Measurements from ENCODE around the gene REPIN1. TPM values are rescaled to one million over a fixed set of nuclear protein-coding genes. Genes with fewer than 3 reads are reported as not detected.

Gene REPIN1
- polyA plus RNA-seq (2013, experiment 1 of 2; ENCODE audit: insufficient read length), result 58.7 TPM
- polyA plus RNA-seq (2013, experiment 2 of 2; ENCODE audit: insufficient read length), result 38.5 TPM

- DNase-seq, result peak; percentile 89
Observed at GRCh38 chr7:150368096-150368883, at the start of gene REPIN1. TSS of gene REPIN1 (plus strand) at chr7:150368822. CDS start at chr7:150369712, 890 bp downstream.

DNA sequence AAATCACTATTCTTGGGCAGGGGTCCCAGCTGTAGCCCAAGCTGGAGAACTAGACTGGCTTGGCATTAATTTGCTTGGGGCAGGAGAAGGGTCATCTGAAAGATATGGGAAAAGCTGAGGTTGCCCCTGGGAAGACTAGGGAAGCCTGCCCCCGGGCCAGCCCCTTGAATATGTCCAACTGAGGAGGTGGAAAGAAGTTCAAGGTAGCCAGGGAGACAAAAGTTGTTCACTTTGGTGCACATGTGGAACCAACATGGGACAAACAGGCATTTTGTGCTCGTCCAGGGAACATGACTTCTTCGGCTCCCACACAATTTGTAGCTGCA, 46.9 kb upstream of the REPIN1 start:
- no peak for DNase-seq

- DNase-seq, result no peak
Observed at GRCh38 chr7:150322114-150322832, 46.3 kb upstream of the REPIN1 start.

GRCh38 chr7:150322833-150323681, 45.6 kb upstream of the REPIN1 start, which contains the start of the genes ACTR3C and LRRC61:
TSS of gene ACTR3C (minus strand) at chr7:150323545. CDS start at chr7:150295296, 28,249 bp downstream.
TSS of gene LRRC61 (plus strand) at chr7:150323355. CDS start at chr7:150336862, 13,507 bp downstream.
- peak; percentile 7 for DNase-seq

- DNase-seq, result no peak
Observed at GRCh38 chr7:150323682-150324372, 44.8 kb upstream of the REPIN1 start.

DNA sequence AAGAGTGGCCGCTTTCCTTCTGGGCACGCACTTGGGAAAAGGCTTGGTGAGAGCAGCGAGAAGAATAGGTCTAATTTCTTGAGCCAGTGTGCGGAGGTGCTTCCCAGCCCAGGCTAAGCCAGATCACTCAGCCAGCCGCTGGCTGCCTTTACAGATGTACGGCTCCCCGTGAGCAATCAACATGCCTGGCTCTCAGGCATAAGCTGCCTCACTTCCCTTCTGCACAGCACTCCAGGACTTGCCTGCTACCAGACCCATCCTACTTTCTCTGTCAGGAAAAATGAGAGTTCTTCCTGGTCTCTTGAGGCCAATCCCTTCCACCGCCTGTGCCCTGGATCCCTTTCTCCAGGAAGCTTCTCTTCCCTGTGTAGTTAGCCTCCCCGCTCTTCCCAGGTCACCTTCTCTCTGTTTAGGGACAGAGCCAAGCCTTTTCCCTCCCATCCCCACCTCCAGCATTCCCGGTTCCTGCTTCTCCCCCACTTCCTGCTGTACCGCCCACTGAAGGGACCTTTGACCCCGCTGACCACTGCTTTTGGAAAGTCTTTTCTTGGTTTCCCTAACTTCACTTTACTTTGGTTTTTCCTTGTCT, 44.2 kb upstream of the REPIN1 start:
- DNase-seq, result no peak

DNA sequence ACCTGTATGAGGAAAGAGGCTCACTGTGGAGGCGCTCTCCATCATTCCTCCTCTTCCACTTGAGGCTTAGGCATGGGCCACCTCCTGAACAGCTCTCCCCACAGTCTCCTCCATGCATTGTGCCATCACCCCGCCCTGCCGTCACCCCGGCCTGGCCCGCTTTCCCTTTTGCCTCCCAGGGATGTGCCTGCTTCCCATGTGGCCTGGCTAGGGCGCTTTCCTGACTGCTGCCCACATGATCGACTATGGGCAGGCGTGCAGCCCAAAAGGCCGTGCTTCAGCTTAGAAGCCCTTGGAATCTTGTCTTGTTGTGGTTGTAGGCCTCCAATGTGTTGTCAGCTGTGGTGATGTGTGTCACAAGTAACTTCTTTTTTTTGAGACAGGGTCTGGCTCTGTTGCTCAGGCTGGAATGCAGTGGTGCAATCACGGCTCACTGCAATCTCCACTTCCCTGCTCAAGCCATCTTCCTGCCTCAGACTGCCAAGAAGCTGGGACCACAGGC, 43.5 kb upstream of the REPIN1 start:
- no peak for DNase-seq

- DNase-seq, result no peak
Observed at GRCh38 chr7:150325901-150326300, 42.7 kb upstream of the REPIN1 start.

DNA sequence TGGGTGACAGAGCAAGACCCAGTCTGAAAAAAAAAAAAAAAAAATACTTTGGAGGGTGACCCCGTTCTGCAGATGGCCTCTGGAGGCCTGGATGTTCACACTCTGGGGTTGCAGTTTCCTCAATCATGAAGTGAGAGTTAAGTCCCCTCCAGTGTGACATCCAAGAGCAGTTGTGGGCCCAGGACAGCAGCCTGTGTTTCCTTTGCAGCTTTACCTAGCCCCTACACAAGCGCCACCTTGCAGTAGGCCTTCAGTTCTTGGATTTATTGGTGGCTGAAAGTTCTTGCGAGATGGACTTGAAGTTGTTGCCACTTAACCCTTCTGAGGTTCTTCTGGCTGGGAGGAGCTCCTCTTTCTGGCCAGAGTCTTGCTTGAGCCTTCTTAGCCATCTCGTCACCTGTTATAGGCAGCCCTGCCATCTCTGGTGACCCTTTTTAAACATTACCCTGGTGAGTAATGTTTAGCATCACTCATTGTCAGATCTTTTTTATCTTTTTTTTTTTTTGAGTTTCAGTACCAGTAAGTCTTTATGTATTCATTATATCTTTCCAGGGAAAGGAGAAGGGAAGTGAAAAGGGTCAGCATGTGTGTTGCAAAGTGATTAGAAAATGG, 41.9 kb upstream of the REPIN1 start:
- no peak for DNase-seq

GRCh38 chr7:150327308-150327707, 41.3 kb upstream of the REPIN1 start:
- DNase-seq, result no peak

DNA sequence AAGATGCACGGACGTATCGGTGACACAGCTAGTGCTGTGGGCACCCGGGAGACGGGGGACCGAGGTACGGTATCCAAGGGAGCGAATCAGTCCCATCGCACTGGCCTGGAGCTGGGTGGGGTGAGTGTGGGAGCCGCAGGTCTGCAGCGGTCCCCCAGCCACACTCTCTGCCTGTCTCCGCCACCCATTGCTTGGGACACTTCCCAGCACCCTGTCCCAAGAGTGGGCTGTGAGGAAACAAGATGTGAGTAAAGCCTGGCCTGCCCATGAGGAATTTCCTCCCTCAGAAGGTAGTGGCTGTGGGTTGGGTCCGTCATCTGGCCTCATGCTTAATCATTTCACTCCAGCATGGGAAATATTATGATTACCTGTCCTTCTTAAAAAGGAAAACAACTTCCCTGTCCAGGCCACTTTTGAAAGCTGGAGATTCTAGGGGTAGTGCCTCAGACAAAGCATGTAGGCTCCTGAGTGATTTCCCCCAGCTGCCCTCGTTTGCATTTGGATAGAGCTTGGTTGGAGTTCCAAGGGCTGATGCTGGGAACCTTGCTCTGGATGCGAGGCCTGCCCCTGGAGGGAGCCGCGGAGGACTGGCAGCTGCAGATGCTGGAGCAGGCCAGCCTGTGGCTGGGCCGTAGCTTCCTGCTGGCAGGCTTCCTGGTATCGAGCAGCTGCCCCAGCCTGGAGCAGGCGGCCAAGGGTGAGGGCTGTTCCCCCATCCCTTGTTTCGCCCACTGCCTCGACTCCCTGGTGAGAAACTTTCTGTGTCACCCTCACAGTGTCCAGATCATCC, 39.1 kb upstream of the REPIN1 start:
- no peak for DNase-seq

DNA sequence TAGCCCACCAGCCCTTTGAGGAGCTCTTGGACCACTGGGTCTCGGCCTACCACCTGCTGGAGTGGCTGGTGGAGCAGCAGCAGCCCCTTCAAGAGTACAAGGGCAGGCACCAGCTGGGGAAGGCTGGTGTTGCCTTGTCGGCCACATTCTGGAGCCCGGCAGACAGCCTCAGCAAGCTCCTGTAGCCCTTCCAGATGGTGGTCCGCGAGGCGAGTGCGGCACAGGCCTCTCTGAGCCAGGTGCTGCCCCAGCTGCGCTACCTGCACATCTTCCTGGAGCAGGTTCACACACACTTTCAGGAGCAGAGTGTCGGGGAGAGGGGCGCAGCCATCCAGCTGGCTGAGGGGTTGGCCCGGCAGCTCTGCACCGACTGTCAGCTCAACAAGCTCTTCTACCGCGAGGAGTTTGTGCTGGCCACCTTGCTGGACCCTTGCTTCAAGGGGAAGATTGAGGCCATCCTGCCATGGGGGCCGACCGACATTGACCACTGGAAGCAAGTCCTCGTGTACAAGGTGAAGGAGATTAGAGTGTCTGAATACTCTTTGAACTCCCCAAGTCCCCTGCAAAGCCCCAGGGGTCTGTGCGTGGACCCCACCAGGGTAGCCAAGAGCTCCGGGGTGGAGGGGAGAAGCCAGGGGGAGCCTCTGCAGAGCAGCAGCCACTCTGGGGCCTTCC, 38.3 kb upstream of the REPIN1 start:
- no peak for DNase-seq

DNA sequence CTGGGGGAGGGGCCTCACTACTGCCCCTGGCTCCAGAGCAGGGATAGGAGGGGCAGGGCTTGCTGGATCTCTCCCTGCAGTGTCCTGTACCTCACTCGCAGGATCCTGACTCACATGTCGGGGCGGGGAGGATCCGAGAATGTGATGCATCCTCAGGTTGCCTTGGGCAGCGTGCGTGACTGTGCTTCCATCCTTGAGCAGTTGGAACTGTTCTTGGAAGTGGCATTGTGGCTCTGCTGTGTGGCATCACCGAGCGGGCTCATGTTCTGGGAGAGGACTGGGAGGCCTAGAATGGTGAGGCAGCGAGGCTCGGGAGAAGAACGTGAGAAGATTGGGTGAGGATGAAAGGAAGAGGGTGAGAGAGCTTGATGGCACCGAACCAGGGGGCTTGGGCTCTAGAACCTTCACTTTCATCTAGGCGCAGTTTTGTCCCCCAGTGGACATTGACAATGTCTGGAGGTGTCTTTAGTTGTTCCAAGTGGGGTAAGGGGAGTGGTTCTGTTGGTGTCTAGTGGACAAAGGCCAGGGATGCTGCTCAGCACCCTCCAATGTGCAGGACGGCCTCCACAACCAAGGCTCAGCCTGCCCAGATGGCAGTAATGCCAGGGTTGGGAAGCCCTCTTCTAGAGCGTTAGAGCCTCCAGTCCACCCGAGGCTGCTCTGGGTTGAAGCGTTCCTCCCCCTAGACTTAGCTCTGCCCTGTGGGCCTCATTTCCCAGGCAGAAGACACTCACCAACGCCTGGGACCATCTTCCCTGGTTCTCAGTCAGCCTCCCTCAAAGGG, 35.6 kb upstream of the REPIN1 start:
- no peak for DNase-seq

GRCh38 chr7:150333659-150334058, 35.0 kb upstream of the REPIN1 start:
- no peak for DNase-seq

- no peak for DNase-seq
Observed at GRCh38 chr7:150334108-150334507, 34.5 kb upstream of the REPIN1 start.

DNA sequence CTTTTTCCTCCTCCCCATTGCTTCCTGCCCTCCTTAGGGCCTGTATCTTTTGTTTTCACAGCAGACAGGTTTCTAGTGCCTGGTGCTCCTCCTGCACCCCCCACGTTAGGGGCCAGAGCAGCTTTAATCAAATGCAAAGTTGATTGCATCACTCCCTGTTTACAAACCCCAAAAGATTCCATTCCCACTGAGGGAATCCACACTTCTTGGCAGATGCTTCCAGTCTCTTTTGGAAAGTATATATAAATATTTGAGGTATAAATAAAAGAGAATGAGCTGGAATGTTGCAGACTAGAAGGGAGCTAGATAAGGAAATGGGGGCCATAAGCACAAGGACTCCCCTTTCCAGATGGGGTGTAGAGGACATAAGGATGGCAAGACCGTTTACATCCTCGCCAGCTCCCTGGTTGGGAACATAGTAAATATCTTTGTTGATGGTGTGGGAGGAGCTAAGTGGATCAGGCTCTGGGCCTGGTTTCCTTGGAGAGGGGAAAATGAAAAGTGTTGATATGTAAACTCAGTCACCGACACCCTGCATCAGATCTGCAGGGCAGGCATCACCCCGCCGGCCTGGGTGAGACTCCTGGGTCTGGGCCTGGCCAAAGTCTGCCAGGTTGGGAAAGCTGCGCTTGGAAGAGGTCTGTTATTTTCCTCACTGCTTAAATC, 33.4 kb upstream of the REPIN1 start:
- no peak for DNase-seq

- DNase-seq, result no peak
Observed at GRCh38 chr7:150335774-150336112, 32.9 kb upstream of the REPIN1 start.

GRCh38 chr7:150336746-150337145, 31.9 kb upstream of the REPIN1 start:
- DNase-seq, result no peak

All from fibroblast of skin of back (primary cell).